ENCODE measurements around the gene SLC27A5.

Gene SLC27A5, protein sequence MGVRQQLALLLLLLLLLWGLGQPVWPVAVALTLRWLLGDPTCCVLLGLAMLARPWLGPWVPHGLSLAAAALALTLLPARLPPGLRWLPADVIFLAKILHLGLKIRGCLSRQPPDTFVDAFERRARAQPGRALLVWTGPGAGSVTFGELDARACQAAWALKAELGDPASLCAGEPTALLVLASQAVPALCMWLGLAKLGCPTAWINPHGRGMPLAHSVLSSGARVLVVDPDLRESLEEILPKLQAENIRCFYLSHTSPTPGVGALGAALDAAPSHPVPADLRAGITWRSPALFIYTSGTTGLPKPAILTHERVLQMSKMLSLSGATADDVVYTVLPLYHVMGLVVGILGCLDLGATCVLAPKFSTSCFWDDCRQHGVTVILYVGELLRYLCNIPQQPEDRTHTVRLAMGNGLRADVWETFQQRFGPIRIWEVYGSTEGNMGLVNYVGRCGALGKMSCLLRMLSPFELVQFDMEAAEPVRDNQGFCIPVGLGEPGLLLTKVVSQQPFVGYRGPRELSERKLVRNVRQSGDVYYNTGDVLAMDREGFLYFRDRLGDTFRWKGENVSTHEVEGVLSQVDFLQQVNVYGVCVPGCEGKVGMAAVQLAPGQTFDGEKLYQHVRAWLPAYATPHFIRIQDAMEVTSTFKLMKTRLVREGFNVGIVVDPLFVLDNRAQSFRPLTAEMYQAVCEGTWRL

DNA sequence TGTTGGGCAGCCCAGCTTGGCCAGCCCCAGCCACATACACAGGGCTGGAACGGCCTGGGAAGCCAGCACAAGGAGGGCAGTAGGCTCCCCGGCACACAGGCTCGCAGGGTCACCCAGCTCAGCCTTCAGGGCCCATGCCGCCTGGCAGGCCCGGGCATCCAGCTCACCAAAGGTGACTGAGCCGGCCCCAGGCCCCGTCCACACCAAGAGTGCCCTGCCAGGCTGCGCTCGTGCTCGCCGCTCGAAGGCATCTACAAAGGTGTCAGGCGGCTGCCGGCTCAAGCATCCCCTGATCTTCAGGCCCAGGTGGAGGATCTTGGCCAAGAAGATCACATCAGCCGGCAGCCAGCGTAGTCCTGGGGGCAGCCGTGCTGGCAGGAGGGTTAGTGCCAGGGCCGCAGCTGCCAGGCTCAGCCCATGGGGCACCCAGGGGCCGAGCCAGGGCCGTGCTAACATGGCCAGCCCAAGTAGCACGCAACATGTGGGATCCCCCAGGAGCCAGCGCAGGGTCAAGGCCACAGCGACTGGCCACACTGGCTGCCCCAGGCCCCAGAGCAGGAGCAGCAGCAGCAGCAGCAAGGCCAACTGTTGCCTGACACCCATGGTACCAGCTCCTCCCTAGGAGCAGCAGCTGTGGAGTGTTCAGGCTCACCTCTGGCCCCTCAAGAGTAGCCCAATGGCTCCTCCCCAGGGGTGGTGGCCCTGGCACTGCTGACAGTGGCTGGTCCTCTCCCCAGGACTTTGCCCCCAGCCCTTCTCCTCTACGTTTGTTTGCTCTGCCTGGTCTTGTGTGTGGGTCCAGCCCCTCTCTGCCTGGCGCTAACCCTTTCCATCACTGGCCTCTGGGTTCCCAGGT is at the start of gene SLC27A5:
SLC27A5 (minus strand) TSS at position 640 of the 856 bp plus-strand sequence; CDS start at position 603, 37 bp downstream.
- DNase-seq: no peak

DNA sequence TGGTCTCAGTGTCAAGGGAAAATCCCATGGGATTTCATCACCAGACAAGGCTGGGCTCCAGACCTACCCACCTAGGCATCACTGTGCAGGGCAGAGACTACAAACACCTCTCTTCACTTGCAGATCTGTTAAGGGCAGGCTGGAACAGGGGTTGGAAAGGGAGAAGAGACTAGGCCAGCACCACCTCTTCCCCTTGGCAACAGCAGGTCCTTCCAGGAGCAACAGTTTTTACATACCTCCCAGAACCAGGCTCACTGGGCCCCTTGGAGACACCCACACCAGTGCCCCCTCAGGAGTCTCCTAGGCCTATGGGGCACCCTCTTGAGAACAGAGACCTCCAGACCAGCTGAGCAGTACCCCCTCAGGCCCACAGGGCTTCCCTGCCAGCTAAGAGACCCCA is 49.1 kb upstream of the SLC27A5 start:
- no peak for DNase-seq

DNA sequence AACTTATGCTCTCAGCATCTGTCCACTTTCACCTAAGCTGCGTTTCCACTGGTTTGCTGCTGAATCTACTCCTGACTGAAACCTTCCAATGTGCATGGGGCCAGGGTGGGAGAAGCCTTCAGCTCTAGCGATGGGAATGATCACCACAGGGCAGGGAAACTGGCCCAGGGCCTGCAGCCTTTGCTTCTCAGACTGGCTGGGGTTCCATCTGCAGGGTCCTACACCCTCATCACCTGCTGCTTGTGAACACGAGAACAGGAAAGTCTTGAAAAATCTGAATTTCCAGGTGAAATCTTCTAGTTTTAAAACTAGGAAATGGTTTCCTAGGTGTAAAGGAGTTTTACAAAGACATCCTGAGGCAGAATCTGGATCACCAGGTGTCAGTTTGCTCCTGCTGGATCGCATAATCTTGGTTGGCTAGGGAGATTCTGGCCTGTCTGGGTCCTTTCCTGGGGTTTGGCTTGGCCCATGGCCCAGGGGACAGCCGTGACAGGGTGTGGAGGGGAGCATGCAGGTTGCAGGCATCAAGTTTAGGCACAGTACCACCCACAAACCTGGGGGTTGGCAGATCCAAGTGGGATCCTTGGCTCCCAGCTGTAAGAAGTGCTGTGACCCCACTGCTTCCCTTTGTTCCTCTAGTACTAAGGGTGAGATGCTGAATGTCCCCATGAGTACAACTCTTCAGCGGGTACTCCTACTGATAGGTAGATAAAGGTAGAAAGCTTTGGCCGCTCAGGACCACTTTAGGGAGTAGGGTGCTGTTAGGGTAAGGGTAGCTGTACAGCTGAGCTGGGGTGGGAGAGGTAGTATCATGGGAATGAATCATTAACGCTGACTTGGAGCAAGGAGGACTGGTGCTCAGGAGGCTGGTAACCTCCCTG is 48.5 kb upstream of the SLC27A5 start:
- DNase-seq: no peak

- peak; percentile 58 for DNase-seq
Measured at GRCh38 chr19:58559275-58560006, 47.6 kb upstream of the SLC27A5 start.

- peak; percentile 99 for DNase-seq
Measured at GRCh38 chr19:58558623-58559274, 47.0 kb upstream of the SLC27A5 start.

GRCh38 chr19:58558066-58558622 is 46.4 kb upstream of the SLC27A5 start, which contains the start of gene UBE2M:
Gene UBE2M, minus strand, starts transcription at chr19:58558611. Its CDS starts 230 bp downstream, at chr19:58558381.
- peak; percentile 62 for DNase-seq

DNA sequence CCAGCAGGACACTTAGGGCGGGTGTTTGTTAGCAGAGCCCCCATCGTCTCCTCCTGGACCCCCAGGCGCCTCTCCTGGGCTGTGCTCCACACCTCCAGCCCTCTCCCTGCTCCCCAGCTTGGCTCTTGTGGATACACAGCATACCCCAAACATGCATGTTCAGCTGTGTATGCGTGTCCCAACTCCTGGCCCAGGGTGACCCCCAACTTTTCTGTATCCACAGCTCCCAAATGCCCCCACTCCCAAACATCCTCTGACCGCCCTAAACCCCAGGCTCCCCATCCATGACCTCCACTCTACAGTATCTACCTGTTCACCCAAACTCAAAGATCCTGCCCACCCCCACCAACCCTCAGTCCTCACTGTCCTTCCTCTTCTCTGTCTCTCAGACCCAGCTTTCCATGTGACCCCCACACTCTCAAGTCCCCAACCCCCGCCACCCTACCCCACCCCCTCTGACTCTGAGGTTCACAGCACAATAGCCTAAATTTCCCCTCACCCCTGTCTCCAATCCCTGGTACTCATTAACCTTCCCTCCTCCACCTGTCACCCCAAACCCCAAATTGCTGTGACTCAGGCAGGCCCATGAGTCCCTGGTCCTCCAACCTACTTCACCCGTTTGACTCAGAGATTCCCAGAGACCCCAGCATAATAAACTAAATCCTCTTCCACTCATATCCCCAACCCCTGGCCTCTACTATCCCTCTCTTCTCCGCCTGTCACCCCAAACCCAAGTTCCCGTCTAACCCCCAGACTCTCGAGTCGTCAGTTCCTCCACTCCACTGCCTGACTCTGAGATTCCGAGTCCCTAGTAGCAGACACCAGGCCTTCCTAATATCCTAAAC is 45.7 kb upstream of the SLC27A5 start:
- DNase-seq: no peak

DNA sequence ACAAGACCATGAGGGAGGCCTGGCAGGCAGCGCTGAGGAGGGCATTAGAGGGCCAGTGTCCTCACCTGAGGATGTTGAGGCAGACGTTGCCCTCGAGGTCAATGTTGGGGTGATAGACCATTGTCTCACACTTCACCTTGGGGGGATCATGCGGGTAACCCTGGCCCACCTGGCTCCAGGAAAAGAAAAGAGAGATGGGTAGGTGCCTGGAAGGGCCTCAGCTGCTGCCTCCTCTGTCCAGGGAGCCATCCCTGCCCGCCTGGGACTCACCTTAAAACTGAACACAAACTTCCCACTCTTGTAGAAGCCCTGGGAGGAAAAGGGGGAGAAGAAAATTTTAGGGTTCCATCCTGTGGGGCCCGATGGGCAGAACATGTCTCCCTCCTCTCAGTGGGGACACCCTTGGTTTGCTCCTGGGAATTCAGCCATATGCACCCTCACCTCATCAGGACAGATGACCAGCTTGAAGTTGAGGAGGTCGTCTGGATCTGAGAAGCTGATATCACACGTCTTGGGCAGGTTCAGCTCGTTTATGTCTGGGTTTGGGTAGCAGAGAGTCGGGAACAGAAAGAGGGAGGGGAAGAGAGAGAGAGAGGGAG is 44.9 kb upstream of the SLC27A5 start:
- DNase-seq: no peak

GRCh38 chr19:58555920-58556621 is 44.3 kb upstream of the SLC27A5 start:
- no peak for DNase-seq

DNA sequence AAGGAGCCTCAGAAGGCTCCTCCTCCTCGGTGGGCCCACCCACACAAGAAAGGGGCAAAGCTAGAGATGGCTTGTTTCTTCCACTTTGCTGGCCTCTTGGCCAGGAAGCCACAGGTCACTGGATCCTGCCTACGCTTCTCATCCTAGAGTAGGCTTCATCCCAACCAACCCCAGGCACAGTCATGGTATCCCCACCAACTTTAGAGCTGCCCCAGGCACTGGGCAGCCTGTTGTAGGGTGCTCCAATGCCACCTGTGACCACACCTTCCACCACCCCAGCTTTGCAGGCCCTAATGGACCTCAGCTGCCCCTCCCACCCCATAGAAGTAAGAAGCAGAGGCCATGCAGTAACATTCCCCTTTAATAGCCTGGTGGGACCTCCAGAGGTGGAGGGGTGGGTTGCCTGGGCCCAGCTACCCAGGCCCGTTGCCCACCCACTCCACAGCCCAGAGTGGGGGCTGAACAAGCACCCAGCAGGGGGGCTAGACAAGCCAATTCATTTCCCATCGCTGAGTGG is 43.6 kb upstream of the SLC27A5 start:
- no peak for DNase-seq

DNA sequence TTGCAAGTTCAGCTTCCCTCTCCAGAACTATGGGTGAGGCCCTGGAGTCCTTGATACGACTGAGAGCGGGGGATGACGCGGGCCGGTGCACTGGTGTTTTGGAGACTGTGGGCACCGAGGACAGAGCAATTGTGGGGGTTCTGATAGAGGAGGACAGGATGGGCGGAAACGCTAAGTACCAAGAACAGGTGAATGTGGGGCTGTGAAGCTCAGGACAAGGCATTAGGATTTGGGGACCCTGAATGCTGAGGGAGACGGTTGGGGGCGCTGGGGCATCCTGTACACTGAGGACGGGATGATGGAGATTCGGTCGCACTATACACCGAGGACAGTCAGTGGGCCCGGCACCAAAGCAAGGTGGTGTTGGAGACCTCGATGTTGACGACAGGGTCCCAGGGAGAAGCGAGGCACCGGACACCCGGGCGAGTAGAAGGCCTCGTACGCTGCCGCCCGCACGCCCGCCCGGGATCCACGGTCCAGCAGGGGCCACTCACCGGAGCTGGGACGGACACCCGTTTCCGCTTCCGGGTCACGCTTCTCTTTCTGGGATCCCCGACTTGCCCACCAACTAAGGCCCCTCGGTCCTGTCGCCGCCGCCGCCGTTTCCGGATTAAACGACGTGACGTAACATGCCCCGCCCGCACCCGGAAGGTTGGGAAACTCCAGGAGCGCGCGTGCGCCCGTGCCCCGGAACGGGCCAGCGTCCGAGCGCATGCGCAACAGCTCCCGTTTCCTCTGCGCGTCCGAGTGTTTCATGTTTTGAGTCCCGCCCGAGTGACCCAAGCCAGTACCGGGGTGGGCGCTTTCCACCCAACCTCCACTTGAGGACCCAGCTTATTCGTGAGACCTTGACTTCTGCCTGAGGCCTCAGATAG is 42.9 kb upstream of the SLC27A5 start, which contains the start of gene CHMP2A:
CHMP2A (minus strand) TSS at position 612 of the 875 bp plus-strand sequence. CDS start 893 bp downstream, outside the sequence.
- peak; percentile 97 for DNase-seq

DNA sequence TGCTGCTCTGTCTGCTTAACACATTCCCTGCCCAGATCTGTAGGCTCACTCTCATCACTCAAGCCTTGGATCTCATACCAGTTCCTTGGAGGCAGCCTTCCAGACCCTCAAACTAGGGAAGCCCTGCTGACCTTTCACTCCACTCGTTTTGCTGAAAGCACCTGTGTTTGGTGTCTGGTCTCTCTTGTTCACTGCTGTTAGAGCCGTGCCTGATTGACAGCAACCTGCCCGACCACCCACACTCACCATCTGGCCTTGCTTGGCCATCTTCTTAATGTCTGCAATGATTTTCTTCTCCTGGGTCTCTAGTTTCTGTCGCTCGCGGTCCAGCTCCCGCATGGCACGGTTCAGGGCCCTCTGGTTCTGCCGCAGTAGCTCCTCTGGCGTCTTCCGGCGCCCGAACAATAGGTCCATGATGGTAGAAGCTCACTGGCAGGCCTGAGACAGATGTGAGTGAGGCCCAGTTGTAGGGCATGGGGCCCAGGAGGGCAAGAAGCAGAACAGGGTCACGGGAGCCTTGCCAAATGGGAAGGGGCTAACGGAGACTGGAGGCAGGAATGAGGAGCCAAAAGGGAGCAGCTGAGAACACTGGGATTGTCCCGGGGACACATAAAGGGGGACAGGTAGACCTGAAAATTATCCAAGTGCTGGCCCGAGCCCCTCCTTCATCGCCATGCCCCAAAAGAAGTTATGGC is 42.2 kb upstream of the SLC27A5 start:
- no peak for DNase-seq

DNA sequence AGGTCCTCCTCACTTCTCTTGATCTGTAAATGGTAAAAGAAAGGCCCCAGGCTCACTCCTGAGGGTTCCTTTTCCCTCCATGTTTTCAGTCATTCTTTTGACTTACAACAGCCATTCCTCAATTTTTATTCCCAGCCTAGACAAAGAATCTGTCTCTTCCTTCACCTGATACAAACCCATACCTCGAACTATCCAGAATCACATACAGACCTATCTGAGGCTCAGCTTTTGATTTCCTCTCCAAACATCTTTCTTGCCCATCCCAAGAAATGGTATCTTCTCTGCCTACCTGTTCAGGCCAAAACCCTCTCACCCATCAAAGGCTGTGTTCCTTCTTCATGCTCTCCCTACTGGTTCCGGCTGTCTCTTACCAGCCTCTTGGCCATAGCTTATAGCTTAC is 40.9 kb upstream of the SLC27A5 start:
- no peak for DNase-seq

GRCh38 chr19:58551577-58552471 is 40.0 kb upstream of the SLC27A5 start:
- no peak for DNase-seq

DNA sequence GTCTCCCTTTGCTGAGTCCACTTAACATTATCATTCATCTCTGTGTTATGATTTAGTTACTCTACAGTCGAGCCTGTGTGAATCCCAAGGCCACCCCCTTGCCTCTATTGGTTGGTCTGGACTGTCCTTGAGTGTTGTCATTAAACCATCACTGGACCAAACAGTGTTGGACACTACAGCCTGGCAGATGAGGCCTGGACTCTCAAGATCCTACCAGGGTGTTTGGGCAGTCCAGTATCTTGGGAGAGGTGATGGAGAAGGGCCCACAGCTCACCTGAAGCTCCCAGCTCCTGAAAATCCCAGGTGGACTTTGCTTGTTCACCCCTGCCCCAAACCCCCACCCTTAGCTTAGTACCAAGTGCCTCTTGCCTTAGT is 39.3 kb upstream of the SLC27A5 start:
- no peak for DNase-seq

Measured in CD4-positive, alpha-beta T cell treated with Interleukin-6 for 4 hours (primary cell).